Spleen (tissue), 11 donors: ENCODE results near the gene LENEP. TPM values are rescaled to one million over a fixed set of nuclear protein-coding genes. Genes with fewer than 3 reads are reported as not detected.

Source experiments
- DNase-seq: peaks from one replicate; pipeline ENCODE4 v3.0.0-alpha.2; 2020
- H3K27ac ChIP-seq, 8 donors: fragments of 200-600 bp; sonication (generic) in 7 of 8; 1 replicate in 4 of 8; 2 replicates in 4 of 8; pipeline versions ENCODE4 v1.5.0 to v1.8.0; 2016 to 2021; ENCODE audit warnings: inconsistent platforms in 4 of 8, mild to moderate bottlenecking in 4 of 8, moderate library complexity in 1 of 8
- H3K27me3 ChIP-seq, 7 donors: fragments of 200-600 bp; sonication (generic) in 6 of 7; replicated peaks in 1 of 7; 1 replicate in 4 of 7; 2 replicates in 3 of 7; pipeline versions ENCODE4 v1.5.0 to v1.8.0; 2016 to 2021; ENCODE audit warnings: inconsistent platforms in 3 of 7, mild to moderate bottlenecking in 1 of 7
- H3K36me3 ChIP-seq, 6 donors: fragments of 200-600 bp; sonication (generic) in 5 of 6; 1 replicate in 4 of 6; 2 replicates in 2 of 6; pipeline versions ENCODE4 v1.5.0 to v1.8.0; 2016 to 2021; ENCODE audit warnings: inconsistent platforms in 2 of 6
- H3K4me1 ChIP-seq, 6 donors: fragments of 200-600 bp; sonication (generic) in 5 of 6; 1 replicate in 3 of 6; 2 replicates in 3 of 6; pipeline versions ENCODE4 v1.5.0 to v1.8.0; 2016 to 2021; ENCODE audit warnings: inconsistent platforms in 3 of 6
- H3K4me3 ChIP-seq, 8 donors: fragments of 200-600 bp; sonication (generic) in 7 of 8; 1 replicate in 4 of 8; 2 replicates in 4 of 8; pipeline versions ENCODE4 v1.5.0 to v1.8.0; 2016 to 2021; ENCODE audit warnings: inconsistent platforms in 4 of 8, mild to moderate bottlenecking in 4 of 8, moderate library complexity in 2 of 8
- H3K9me3 ChIP-seq, 8 donors: fragments of 200-600 bp; sonication (generic) in 7 of 8; 1 replicate in 4 of 8; 2 replicates in 4 of 8; pipeline versions ENCODE4 v1.5.0 to v1.8.0; 2016 to 2021; ENCODE audit warnings: inconsistent platforms in 4 of 8
- CTCF ChIP-seq, 11 experiments: fragments of 200-600 bp in 7 of 11; fragments of 450-650 bp in 4 of 11; sonication (generic) in 4 of 11; IDR thresholded peaks in 8 of 11; conservative IDR thresholded peaks in 3 of 11; 1 replicate in 7 of 11; 2 replicates in 4 of 11; pipeline versions ENCODE4 v1.4.0 to v1.8.0; 2016 to 2021; ENCODE audit warnings: antibody characterized with exemption in 11 of 11, inconsistent platforms in 4 of 11, mild to moderate bottlenecking in 1 of 11
- POLR2A ChIP-seq, 3 donors: fragments of 450-650 bp; IDR thresholded peaks; one replicate each; pipeline ENCODE4 v1.5.1; 2017; ENCODE audit warnings: antibody characterized with exemption in 3 of 3, mild to moderate bottlenecking in 1 of 3
- POLR2AphosphoS5 ChIP-seq, 3 donors: sonication (generic); formaldehyde crosslinking; IDR thresholded peaks; one replicate each; pipeline ENCODE4 v1.5.1; 2017; ENCODE audit warnings: antibody characterized with exemption in 3 of 3
- WGBS, 5 donors: extraction: QIAGEN DNeasy Blood & Tissue Kit in 3 of 5; methylation state at CpG; one replicate each; pipeline versions ENCODE4 v1.1.5 to v1.1.7; 2013 to 2018; 5-methylcytosine and 5-hydroxymethylcytosine counted together
- intact Hi-C: fragments of 100-400 bp; cut with DNase I; formaldehyde crosslinking; loops from one replicate; pipeline ENCODE4 v1.15.0; 2023; ENCODE audit warnings: low total_unique reads
- polyA plus RNA-seq, 3 donors: library from polyadenylated mRNA; stranded (reverse); fragments of 200-250 nt; gene quantifications; one replicate each; pipeline ENCODE4 v1.2.1, GENCODE V29; 2013
- total RNA-seq, 7 donors: library from RNA; depleted of rRNA in 3 of 7; stranded (reverse); fragments of >200 nt in 3 of 7; fragmentation: NEBNext Ultra II Directional in 4 of 7; extraction: Animal tissue kit (Norgen Biotek cat#: 25700) in 4 of 7; gene quantifications; one replicate each; pipeline versions ENCODE4 v1.1.0 to v1.2.1, GENCODE V29; 2016 to 2021
- donor health status: healthy with polysubstance abuse.
- donor health status: DM: no; HTN: no; CAD: no; lungs with moderate emphysema.
- donor health status: DM: no; HTN: no; CAD: no.
- donor health status: Bipolar disorder and iron deficiency.
- donor health status: healthy.
- donor health status: DM: no; HTN: no; CAD: no.
- donor health status: DM: yes; HTN: yes; CAD: no.

LENEP gene
- total and polyA plus RNA-seq, 10 donors: 0.60 TPM; not detected in 9

DNA sequence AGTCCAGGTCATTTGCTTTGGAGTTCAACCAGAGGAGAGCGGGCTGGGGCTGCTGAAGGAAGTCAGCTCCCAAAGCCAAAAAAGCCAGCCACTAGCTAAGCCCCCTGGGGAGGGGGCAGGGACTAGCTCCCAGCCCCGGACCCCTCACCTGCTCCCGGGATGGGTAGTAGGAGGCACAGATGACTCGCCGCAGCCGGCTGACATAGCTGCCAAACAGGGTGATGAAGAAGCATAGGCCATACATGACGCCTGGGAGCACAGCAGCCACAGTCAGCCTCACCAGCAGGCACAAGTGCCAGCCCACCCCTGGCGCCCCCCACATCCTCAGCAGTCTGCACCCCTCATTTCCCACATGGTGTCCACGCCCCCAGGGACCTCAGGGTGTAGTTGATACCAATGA, 32.8 kb downstream of the LENEP start:
- H3K27me3 ChIP-seq: no peaks in the 10 kb centered on the region
- H3K27ac ChIP-seq: no peak overlapping the region
- H3K36me3 ChIP-seq: no peaks in the 10 kb centered on the region
- DNase-seq: no peak
- TF ChIP-seq POLR2A (IDR thresholded peaks at IDR 0.05): no peak
- 69 to 82% (median 81%) methylated on average over 8 to 9 of the region's 9 CpGs for WGBS, 5 donors
- peaks cover 0 to 15% (median 0%) of the 10 kb centered on the region in 6 donors for H3K4me1 ChIP-seq
- H3K4me3 ChIP-seq: no peak overlapping the region
- intact Hi-C loops: no loop called here
- no peaks in the 10 kb centered on the region for H3K9me3 ChIP-seq

GRCh38 chr1:155026588-155026987, 33.2 kb downstream of the LENEP start:
- H3K36me3 ChIP-seq: no peaks in the 10 kb centered on the region
- 76 to 95% (median 93%) methylated on average over 6 of the region's 6 CpGs for WGBS, 5 donors
- no peak overlapping the region for H3K4me3 ChIP-seq
- TF ChIP-seq POLR2A (IDR thresholded peaks at IDR 0.05): no peak
- no peak for TF ChIP-seq CTCF (IDR thresholded peaks at IDR 0.05 in 8 of 11, conservative IDR thresholded peaks at IDR 0.05 in 3 of 11)
- no peak for TF ChIP-seq POLR2AphosphoS5 (IDR thresholded peaks at IDR 0.05)
- H3K9me3 ChIP-seq: no peaks in the 10 kb centered on the region
- no peak for DNase-seq
- intact Hi-C loops: no loop called here
- no peaks in the 10 kb centered on the region for H3K27me3 ChIP-seq
- H3K27ac ChIP-seq: no peak overlapping the region
- peaks cover 0 to 15% (median 0%) of the 10 kb centered on the region in 6 donors for H3K4me1 ChIP-seq

DNA sequence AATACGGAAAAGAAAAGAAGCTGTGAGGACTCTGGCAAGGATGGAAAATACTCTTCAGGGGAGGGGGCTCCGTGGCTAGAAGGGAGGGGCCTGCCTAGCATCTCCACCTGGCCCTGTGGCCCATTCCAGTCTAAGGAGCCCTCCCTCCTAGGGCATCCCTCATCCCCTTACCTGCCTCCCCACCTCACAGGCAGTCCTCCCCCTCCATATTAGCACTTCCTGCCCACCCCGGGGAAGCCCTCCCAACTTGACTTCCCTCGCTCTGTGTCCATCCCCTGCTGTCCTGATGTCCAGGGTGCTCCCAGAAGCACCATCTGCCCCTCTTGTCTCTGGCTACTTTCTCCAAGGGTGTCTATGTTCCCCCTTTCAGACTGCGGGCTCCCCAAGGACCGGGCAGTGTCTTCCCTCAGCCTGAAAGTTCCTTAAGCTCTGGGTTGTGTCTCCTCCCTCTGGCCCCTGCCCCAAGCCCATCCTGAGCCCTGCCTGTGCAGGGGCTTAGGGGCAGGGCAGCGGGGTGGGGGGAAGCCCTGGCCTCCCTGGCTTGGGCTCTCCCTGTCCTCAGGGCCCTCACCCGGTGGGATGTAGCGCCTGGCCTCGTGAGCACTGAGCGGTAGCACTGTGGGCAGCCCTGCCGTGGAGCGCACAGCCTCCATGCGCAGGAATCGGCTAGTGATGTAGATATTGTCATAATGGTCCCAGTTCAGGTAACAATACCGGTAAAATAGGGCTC, 36.3 kb downstream of the LENEP start:
- no peak overlapping the region for H3K27ac ChIP-seq
- H3K36me3 ChIP-seq: no peaks in the 10 kb centered on the region
- no peaks in the 10 kb centered on the region for H3K27me3 ChIP-seq
- WGBS, 5 donors: 75 to 92% (median 86%) methylated on average over 9 to 16 of the region's 16 CpGs
- H3K4me1 ChIP-seq: peaks cover 0 to 10% (median 0%) of the 10 kb centered on the region in 6 donors
- H3K4me3 ChIP-seq: no peak overlapping the region
- intact Hi-C loops: no loop called here
- no peak for TF ChIP-seq POLR2AphosphoS5 (IDR thresholded peaks at IDR 0.05)
- TF ChIP-seq CTCF (IDR thresholded peaks at IDR 0.05 in 8 of 11, conservative IDR thresholded peaks at IDR 0.05 in 3 of 11): no peak
- no peak for TF ChIP-seq POLR2A (IDR thresholded peaks at IDR 0.05)
- no peak for DNase-seq
- no peaks in the 10 kb centered on the region for H3K9me3 ChIP-seq

GRCh38 chr1:155030243-155030795, 36.9 kb downstream of the LENEP start:
- Histone ChIP-seq H3K4me3 (no peak overlapping the region), H3K36me3 (no peaks in the 10 kb centered on the region), H3K27ac (no peak overlapping the region), H3K9me3 (no peaks in the 10 kb centered on the region), H3K4me1 (peaks cover 0 to 10% (median 0%) of the 10 kb centered on the region in 6 donors), H3K27me3 (no peaks in the 10 kb centered on the region)
- TF ChIP-seq POLR2AphosphoS5 (IDR thresholded peaks at IDR 0.05): no peak
- no peak for TF ChIP-seq CTCF (IDR thresholded peaks at IDR 0.05 in 8 of 11, conservative IDR thresholded peaks at IDR 0.05 in 3 of 11)
- TF ChIP-seq POLR2A (IDR thresholded peaks at IDR 0.05): no peak
- no peak for DNase-seq
- 80 to 93% (median 87%) methylated on average over 9 to 15 of the region's 15 CpGs for WGBS, 5 donors
- intact Hi-C loops: no loop called here
